Measurements from ENCODE around the gene FBXW5. TPM values are rescaled to one million over a fixed set of nuclear protein-coding genes. Genes with fewer than 3 reads are reported as not detected.
A peak's percentile ranks its signal among the peaks of the same experiment; 100 is the strongest.

The FBXW5 gene
- total RNA-seq, 1 experiment from 2014 or later = 70.5 TPM

GRCh38 chr9:136975644-136976043 lies 31.1 kb upstream of the FBXW5 start (continued):
- TF ChIP-seq CDX4 (CRISPR knock-in tag; IDR thresholded peaks at IDR 0.05; ENCODE audit: borderline replicate concordance) (no peak), NR2C2 (CRISPR knock-in tag; IDR thresholded peaks at IDR 0.05) (no peak), CTCF (IDR thresholded peaks at IDR 0.05) (peak; percentile 46), IRF2 (CRISPR knock-in tag; IDR thresholded peaks at IDR 0.05; ENCODE audit: borderline replicate concordance, low read depth) (no peak), NR3C1 (CRISPR knock-in tag; conservative IDR thresholded peaks at IDR 0.05; ENCODE audit: low read depth) (no peak), USF2 (CRISPR knock-in tag; IDR thresholded peaks at IDR 0.05) (peak; percentile 42; the same call in 1 of the 2 replicates), ZNF532 (CRISPR knock-in tag; IDR thresholded peaks at IDR 0.05; ENCODE audit: borderline replicate concordance) (no peak)

- ChIA-PET CTCF (interaction anchor here (0.5 to 6.2 kb wide), 27 partner anchors 9 to 612 kb away, joined by 3 to 117 read pairs (median 4); partner anchors contain the start of genes ABCA2, CLIC3, FBXW5 and FUT7), POLR2A (no interaction called here)
- peaks cover 3% of the 10 kb centered on the region; the same call in 1 of the 2 replicates for H3K27me3 Mint-ChIP-seq (ENCODE audit: low read depth)
- H3K27ac Mint-ChIP-seq = no peak overlapping the region
- peaks cover 3% of the 10 kb centered on the region; the same call in 1 of the 2 replicates for H3K4me1 Mint-ChIP-seq
- no peak for ATAC-seq
- no peak for DNase-seq (ENCODE audit: low spot score)
- H3K36me3 Mint-ChIP-seq = no peaks in the 10 kb centered on the region
- no peaks in the 10 kb centered on the region for H3K9me3 Mint-ChIP-seq
- H3K4me3 Mint-ChIP-seq = no peak overlapping the region
- TF ChIP-seq ZNF512 (CRISPR knock-in tag; IDR thresholded peaks at IDR 0.05; ENCODE audit: borderline replicate concordance) (no peak), ZBTB21 (CRISPR knock-in tag; IDR thresholded peaks at IDR 0.05; ENCODE audit: borderline replicate concordance) (no peak), GRHL2 (CRISPR knock-in tag; IDR thresholded peaks at IDR 0.05; ENCODE audit: insufficient replicate concordance, severe bottlenecking) (no peak), SP1 (CRISPR knock-in tag; conservative IDR thresholded peaks at IDR 0.05) (no peak), NR2C2 (CRISPR knock-in tag; IDR thresholded peaks at IDR 0.05) (no peak), NFATC4 (CRISPR knock-in tag; IDR thresholded peaks at IDR 0.05) (no peak), ARID4B (CRISPR knock-in tag; IDR thresholded peaks at IDR 0.05; ENCODE audit: borderline replicate concordance) (no peak), CBFB (CRISPR knock-in tag; IDR thresholded peaks at IDR 0.05; ENCODE audit: low read depth) (no peak), IRF2 (CRISPR knock-in tag; IDR thresholded peaks at IDR 0.05; ENCODE audit: borderline replicate concordance, low read depth) (no peak), USF2 (CRISPR knock-in tag; IDR thresholded peaks at IDR 0.05) (no peak), ZNF219 (CRISPR knock-in tag; IDR thresholded peaks at IDR 0.05; ENCODE audit: borderline replicate concordance) (no peak), TEAD4 (CRISPR knock-in tag; IDR thresholded peaks at IDR 0.05) (no peak), ATF2 (CRISPR knock-in tag; IDR thresholded peaks at IDR 0.05; ENCODE audit: borderline replicate concordance, low read depth) (no peak)
Observed at GRCh38 chr9:136974817-136975535, 30.4 kb upstream of the FBXW5 start.

All from WTC11 (cell line).